Testis (tissue), 2 donors: ENCODE measurements around the gene ZNF541.

Source experiments
- CTCF ChIP-seq, 3 experiments: fragments of 450-650 bp in 2 of 3; fragments of 200-600 bp in 1 of 3; sonication (generic) in 1 of 3; IDR thresholded peaks; one replicate each; pipeline ENCODE4 v1.5.1; 2016 to 2019; ENCODE audit warnings: antibody characterized with exemption in 3 of 3, mild to moderate bottlenecking in 2 of 3, moderate library complexity in 1 of 3
- POLR2A ChIP-seq: fragments of 450-650 bp; IDR thresholded peaks from one replicate; pipeline ENCODE4 v1.6.1; 2017; ENCODE audit warnings: antibody characterized with exemption, mild to moderate bottlenecking, moderate library complexity

- TF ChIP-seq POLR2A (no peak), CTCF (IDR thresholded peaks at IDR 0.05) (no peak)
Observed at GRCh38 chr19:47538812-47539211, 34.1 kb downstream of the ZNF541 start.
